Ishikawa (cell line): ENCODE measurements around the gene C5orf58.

Experiments
- EP300 ChIP-seq: IDR thresholded peaks from 2 replicates; pipeline ENCODE4 v1.6.1; 2012; ENCODE audit warnings: borderline replicate concordance
- FOXM1 ChIP-seq: IDR thresholded peaks from 2 replicates; pipeline ENCODE4 v1.6.1; 2012; ENCODE audit warnings: low read depth, borderline replicate concordance
- TAF1 ChIP-seq: IDR thresholded peaks from 2 replicates; pipeline ENCODE4 v1.6.1; 2012; ENCODE audit warnings: low read depth, mild to moderate bottlenecking
- TF ChIP-seq, protein P1 (sequence below): IDR thresholded peaks from 2 replicates; pipeline ENCODE4 v1.6.1; 2012; ENCODE audit warnings: low read depth, mild to moderate bottlenecking

DNA sequence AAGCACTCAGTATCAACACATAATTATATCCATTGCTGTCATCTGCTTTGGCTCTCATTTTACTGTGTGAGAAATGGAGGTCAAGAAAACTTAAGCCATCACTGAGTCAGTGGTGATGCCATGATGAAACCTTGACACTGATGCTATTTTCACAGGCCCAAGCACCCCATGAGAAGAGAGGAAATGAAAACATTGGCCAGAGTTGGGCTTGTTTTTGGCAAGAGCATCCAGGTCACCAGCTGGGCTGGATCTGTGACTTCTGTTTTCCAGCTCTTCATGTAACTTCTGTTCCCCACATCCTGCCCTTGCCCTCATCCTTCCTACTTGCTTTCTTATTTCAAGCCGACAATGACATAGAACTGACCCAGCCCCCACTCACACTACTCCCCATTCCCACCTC lies 54.7 kb downstream of the C5orf58 start:
- TF ChIP-seq EP300 (no peak), FOXM1 (no peak), TAF1 (no peak)
- TF ChIP-seq, protein P1, sequence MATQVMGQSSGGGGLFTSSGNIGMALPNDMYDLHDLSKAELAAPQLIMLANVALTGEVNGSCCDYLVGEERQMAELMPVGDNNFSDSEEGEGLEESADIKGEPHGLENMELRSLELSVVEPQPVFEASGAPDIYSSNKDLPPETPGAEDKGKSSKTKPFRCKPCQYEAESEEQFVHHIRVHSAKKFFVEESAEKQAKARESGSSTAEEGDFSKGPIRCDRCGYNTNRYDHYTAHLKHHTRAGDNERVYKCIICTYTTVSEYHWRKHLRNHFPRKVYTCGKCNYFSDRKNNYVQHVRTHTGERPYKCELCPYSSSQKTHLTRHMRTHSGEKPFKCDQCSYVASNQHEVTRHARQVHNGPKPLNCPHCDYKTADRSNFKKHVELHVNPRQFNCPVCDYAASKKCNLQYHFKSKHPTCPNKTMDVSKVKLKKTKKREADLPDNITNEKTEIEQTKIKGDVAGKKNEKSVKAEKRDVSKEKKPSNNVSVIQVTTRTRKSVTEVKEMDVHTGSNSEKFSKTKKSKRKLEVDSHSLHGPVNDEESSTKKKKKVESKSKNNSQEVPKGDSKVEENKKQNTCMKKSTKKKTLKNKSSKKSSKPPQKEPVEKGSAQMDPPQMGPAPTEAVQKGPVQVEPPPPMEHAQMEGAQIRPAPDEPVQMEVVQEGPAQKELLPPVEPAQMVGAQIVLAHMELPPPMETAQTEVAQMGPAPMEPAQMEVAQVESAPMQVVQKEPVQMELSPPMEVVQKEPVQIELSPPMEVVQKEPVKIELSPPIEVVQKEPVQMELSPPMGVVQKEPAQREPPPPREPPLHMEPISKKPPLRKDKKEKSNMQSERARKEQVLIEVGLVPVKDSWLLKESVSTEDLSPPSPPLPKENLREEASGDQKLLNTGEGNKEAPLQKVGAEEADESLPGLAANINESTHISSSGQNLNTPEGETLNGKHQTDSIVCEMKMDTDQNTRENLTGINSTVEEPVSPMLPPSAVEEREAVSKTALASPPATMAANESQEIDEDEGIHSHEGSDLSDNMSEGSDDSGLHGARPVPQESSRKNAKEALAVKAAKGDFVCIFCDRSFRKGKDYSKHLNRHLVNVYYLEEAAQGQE, result no peak
